ENCODE results near the gene CLMN.

- no peak for TF ChIP-seq POLR2AphosphoS5 (IDR thresholded peaks at IDR 0.05; ENCODE audit: borderline replicate concordance, low read depth, low read length)
- TF ChIP-seq EZH2 (IDR thresholded peaks at IDR 0.05): no peak
Measured at GRCh38 chr14:95275494-95275893, 44.2 kb downstream of the CLMN start.
